GM23248 (cell line): ENCODE results near the gene ADISSP.

ENCODE experiments used
- EZH2 ChIP-seq: fragments of 200-600 bp; sonication (generic); IDR thresholded peaks from 2 replicates; pipeline ENCODE4 v1.6.1; 2018; ENCODE audit warnings: antibody characterized with exemption, mild to moderate bottlenecking; ENCODE audit not compliant: insufficient read depth, poor library complexity, severe bottlenecking
- EZH2phosphoT487 ChIP-seq: fragments of 200-600 bp; sonication (generic); IDR thresholded peaks from 2 replicates; pipeline ENCODE4 v1.6.1; 2018; ENCODE audit warnings: antibody characterized with exemption, moderate library complexity, mild to moderate bottlenecking, low read depth; ENCODE audit not compliant: insufficient read depth

GRCh38 chr20:3787324-3788014, 19.9 kb upstream of the ADISSP start:
- no peak for TF ChIP-seq EZH2
- TF ChIP-seq EZH2phosphoT487: no peak
